ENCODE data around the gene AADAC.
"Not testable (repeated sequence)": the region's sequence is repeated elsewhere in the genome, so short reads cannot be mapped to it uniquely, and the experiment has no call there.

Gene AADAC

DNA sequence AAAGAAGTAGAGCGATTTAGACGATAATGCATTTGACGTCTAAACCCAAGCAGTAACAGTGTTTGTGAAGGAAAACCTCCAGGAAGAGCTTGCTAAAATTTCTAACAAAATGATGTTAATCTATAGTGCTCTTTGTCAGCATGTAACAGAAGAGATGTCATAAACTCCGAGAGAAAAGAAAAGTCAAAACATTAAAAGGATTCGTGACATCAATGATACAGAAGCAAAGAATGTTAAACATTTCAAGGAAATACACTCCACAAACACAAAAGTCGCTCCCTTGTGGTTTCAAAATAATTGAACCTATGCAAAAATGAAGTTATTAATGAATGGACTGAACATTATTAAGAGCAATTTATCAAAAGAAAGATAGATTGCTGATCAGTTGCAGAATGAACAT is 27.9 kb downstream of the AADAC start:
- in situ Hi-C loops (cut with HindIII; ENCODE audit: low pct_ligation_motif_present, low pct_unique_long_range_greater_than_20kb, low sequenced_read_pairs) = no loop called here
- DNase-seq = no peak

GRCh38 chr3:151843275-151843674 is 29.4 kb downstream of the AADAC start:
- DNase-seq = no peak
- in situ Hi-C loops (cut with HindIII; ENCODE audit: low pct_ligation_motif_present, low pct_unique_long_range_greater_than_20kb, low sequenced_read_pairs) = no loop called here

GRCh38 chr3:151845306-151845905 is 31.5 kb downstream of the AADAC start:
- no peak for DNase-seq
- in situ Hi-C loops (cut with HindIII; ENCODE audit: low pct_ligation_motif_present, low pct_unique_long_range_greater_than_20kb, low sequenced_read_pairs) = no loop called here

GRCh38 chr3:151850065-151850464 is 36.1 kb downstream of the AADAC start:
- in situ Hi-C loops (cut with HindIII; ENCODE audit: low pct_ligation_motif_present, low pct_unique_long_range_greater_than_20kb, low sequenced_read_pairs); DNase-seq: not testable (repeated sequence)

GRCh38 chr3:151852074-151852811 is 38.3 kb downstream of the AADAC start:
- in situ Hi-C loops (cut with HindIII; ENCODE audit: low pct_ligation_motif_present, low pct_unique_long_range_greater_than_20kb, low sequenced_read_pairs) = no loop called here

DNA sequence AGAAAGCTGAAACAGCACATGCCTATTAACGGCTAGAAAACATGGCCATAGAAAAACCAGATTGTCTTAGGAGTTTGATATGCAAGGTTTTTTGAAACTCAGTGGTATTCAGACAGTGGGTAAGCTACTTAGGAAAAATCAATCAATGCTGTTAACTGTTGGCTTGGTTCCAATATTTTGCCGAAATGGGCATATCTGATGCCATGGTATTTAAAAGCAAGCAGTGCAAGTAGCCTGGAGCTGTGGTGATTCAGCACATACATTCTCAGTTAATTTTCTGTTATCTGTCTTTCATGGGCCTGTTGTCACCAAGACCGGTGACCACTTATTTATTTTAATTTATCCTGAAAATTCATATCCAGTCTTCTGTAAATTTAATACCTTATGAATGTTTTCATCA is 42.2 kb downstream of the AADAC start:
- no peak for DNase-seq

More at GRCh38 chr3:151852074-151852811, 38.3 kb downstream of the AADAC start:
- no peak for DNase-seq

GRCh38 chr3:151856641-151857040 is 42.7 kb downstream of the AADAC start:
- in situ Hi-C loops (cut with HindIII; ENCODE audit: low pct_ligation_motif_present, low pct_unique_long_range_greater_than_20kb, low sequenced_read_pairs) = no loop called here
- DNase-seq = no peak

More for the DNA sequence above, 42.2 kb downstream of the AADAC start:
- in situ Hi-C loops (cut with HindIII; ENCODE audit: low pct_ligation_motif_present, low pct_unique_long_range_greater_than_20kb, low sequenced_read_pairs) = no loop called here

- no peak for DNase-seq
- in situ Hi-C loops (cut with HindIII; ENCODE audit: low pct_ligation_motif_present, low pct_unique_long_range_greater_than_20kb, low sequenced_read_pairs) = no loop called here
Observed at GRCh38 chr3:151859233-151859673, 45.3 kb downstream of the AADAC start.

- DNase-seq = no peak
Observed at GRCh38 chr3:151859905-151860304, 46.0 kb downstream of the AADAC start.

DNA sequence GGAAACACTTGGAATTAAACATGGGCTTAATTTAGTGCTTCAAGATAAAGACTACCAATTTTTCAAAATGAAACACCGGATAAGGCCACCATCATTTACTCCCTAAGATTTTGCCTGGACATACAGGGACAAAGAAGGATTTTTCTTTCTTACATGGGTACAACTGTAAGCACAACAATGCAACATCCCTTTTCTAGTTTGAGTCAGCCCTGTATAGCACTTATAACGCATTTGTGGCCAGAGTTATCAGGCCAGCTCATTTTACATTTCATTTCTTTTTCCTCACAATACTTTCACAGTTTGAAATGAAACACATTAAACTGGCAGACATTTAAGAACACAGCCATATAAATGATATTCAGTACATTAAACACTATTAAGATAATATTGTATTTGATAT is 49.7 kb downstream of the AADAC start:
- no peak for DNase-seq
- in situ Hi-C loops (cut with HindIII; ENCODE audit: low pct_ligation_motif_present, low pct_unique_long_range_greater_than_20kb, low sequenced_read_pairs) = no loop called here

More at GRCh38 chr3:151859905-151860304, 46.0 kb downstream of the AADAC start:
- in situ Hi-C loops (cut with HindIII; ENCODE audit: low pct_ligation_motif_present, low pct_unique_long_range_greater_than_20kb, low sequenced_read_pairs) = no loop called here

DNA sequence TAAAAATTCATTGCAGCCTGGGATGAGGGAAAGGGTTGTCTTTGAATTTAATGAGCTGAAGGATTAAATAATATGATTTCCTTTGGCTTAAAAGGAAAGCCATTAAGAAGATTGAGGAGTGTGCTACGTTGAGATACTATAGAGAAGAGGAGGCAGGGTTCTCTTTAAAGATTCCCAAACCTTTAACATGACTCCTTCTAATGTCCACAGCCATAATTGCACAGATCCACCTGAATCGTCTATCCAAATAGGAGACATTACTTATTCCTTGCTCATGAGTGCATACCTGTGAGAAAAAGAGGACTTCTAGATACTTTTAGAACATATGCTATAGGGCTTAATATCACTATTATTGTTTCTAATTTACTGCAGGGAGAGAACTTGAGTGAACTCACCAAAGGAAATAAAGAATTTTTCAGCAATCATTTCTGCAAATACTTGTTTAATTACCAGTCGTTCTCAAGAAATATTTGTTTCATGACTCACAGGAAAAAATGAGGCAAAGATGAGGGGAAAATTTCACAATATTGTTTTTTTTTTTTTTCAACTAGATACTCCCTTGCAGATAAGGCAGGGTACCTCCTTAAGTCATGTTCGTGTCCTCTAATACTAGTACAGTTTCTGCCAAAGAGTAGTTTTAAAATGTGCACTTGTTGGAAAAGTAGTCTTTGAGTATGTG is 50.6 kb downstream of the AADAC start:
- peak; percentile 7 for DNase-seq
- in situ Hi-C loops (cut with HindIII; ENCODE audit: low pct_ligation_motif_present, low pct_unique_long_range_greater_than_20kb, low sequenced_read_pairs) = no loop called here

GRCh38 chr3:151866711-151867410 is 52.9 kb downstream of the AADAC start:
- no peak for DNase-seq
- in situ Hi-C loops (cut with HindIII; ENCODE audit: low pct_ligation_motif_present, low pct_unique_long_range_greater_than_20kb, low sequenced_read_pairs) = no loop called here

GRCh38 chr3:151867666-151868065 is 53.8 kb downstream of the AADAC start:
- in situ Hi-C loops (cut with HindIII; ENCODE audit: low pct_ligation_motif_present, low pct_unique_long_range_greater_than_20kb, low sequenced_read_pairs) = no loop called here
- DNase-seq = no peak

- DNase-seq = no peak
- in situ Hi-C loops (cut with HindIII; ENCODE audit: low pct_ligation_motif_present, low pct_unique_long_range_greater_than_20kb, low sequenced_read_pairs) = no loop called here
Observed at GRCh38 chr3:151869181-151869580, 55.3 kb downstream of the AADAC start.

GRCh38 chr3:151871639-151872468 is 57.9 kb downstream of the AADAC start:
- in situ Hi-C loops (cut with HindIII; ENCODE audit: low pct_ligation_motif_present, low pct_unique_long_range_greater_than_20kb, low sequenced_read_pairs) = no loop called here
- no peak for DNase-seq

DNA sequence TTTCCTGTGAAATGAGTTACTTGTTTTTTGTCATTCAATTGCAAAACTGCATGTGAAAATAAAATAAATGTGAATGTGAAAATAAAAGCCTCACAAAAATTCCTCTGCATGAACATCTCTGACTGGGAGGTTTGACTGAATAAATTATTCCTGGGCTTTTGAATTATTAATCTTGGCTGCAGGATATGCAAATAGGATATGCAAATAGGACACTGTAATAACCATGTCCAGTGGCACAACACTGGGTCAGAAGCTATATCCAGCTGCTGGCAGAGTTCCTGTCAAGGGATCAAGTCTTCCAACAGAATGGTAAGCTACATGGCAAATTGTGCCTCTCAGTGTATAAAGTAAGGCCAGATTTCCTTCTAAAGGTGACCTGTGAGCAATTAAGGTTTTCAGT is 59.5 kb downstream of the AADAC start, which contains the start of gene SUCNR1:
TSS of gene SUCNR1 (plus strand) at position 246 of the 400 bp plus-strand sequence. CDS start 6,250 bp downstream, outside the sequence.
- in situ Hi-C loops (cut with HindIII; ENCODE audit: low pct_ligation_motif_present, low pct_unique_long_range_greater_than_20kb, low sequenced_read_pairs) = no loop called here
- DNase-seq = no peak

DNA sequence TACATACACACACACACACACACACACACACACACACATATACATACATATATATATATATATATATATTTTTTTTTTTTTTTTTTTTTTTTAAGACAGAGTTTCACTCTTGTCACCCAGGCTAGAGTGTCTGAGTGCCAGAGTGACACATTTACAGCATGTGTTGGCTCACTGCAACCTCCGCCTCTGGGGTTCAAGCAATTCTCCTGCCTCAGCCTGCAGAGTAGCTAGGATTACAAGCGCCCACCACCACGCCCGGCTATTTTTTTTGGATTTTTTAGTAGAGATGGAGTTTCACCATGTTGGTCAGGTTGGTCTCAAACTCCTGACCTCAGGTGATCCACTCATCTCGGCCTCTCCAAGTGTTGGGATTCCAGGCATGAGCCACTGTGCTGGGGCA is 60.2 kb downstream of the AADAC start:
- DNase-seq; in situ Hi-C loops (cut with HindIII; ENCODE audit: low pct_ligation_motif_present, low pct_unique_long_range_greater_than_20kb, low sequenced_read_pairs): not testable (repeated sequence)

- in situ Hi-C loops (cut with HindIII; ENCODE audit: low pct_ligation_motif_present, low pct_unique_long_range_greater_than_20kb, low sequenced_read_pairs) = no loop called here
- DNase-seq = peak; percentile 58
Observed at GRCh38 chr3:151875759-151876158, 61.8 kb downstream of the AADAC start.
